OCI-LY3 (cell line): Measurements from ENCODE around the gene CFAP45.

Experiments
- EZH2phosphoT487 ChIP-seq: fragments of 200-600 bp; shearing (Covaris generic); IDR thresholded peaks from 2 replicates; pipeline ENCODE4 v1.6.1; 2018; ENCODE audit warnings: antibody characterized with exemption, mixed run types, low read depth
- TF ChIP-seq, protein P1 (sequence below): fragments of 200-600, 300-600 bp; sonication (generic); IDR thresholded peaks from 2 replicates; pipeline ENCODE4 v1.5.1; 2014; ENCODE audit warnings: antibody characterized with exemption, low read length, low read depth

DNA sequence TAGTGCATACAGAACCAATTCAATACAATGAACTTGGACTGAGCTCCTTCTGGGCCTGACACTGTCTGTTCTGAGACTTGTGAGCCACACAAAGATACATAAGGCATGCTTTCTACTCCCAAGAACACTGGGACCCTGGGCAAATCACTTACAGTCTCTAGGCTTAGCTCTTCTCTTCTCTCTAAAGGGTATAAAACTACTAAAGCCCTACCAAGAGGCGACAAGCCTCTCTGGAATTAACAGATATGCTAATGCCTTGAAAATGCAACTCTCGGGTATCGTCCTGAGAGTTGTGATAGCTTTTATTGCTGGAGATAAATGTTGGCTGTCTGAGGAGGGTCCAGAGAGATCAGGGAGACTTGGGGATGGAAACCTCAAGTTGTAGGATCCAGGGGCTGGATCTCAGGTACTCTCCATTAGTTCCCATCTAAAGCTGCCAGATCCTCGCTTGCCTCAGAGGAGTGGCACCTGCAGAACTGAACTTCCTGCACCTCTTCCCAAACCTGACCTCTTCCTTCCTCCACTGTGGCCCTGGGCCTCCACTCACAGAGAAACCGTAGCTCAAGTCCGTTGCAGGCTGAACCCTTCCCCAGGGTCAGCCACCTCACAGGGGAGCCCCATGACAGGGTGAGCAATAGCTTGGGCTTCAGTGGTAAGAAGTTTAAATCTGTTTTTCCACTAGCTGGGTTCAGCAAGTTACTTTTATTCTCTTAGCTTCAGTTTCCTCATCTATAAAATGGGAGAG, 11.5 kb upstream of the CFAP45 start:
- TF ChIP-seq, protein P1, sequence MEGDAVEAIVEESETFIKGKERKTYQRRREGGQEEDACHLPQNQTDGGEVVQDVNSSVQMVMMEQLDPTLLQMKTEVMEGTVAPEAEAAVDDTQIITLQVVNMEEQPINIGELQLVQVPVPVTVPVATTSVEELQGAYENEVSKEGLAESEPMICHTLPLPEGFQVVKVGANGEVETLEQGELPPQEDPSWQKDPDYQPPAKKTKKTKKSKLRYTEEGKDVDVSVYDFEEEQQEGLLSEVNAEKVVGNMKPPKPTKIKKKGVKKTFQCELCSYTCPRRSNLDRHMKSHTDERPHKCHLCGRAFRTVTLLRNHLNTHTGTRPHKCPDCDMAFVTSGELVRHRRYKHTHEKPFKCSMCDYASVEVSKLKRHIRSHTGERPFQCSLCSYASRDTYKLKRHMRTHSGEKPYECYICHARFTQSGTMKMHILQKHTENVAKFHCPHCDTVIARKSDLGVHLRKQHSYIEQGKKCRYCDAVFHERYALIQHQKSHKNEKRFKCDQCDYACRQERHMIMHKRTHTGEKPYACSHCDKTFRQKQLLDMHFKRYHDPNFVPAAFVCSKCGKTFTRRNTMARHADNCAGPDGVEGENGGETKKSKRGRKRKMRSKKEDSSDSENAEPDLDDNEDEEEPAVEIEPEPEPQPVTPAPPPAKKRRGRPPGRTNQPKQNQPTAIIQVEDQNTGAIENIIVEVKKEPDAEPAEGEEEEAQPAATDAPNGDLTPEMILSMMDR = no peak
- TF ChIP-seq EZH2phosphoT487 = no peak
